ENCODE results near the gene ADAM22. TPM values are rescaled to one million over a fixed set of nuclear protein-coding genes. Genes with fewer than 3 reads are reported as not detected.
A peak's percentile ranks its signal among the peaks of the same experiment; 100 is the strongest.

The ADAM22 gene
- total RNA-seq, 1 donor from 2014 or later, result 0.63 TPM

DNA sequence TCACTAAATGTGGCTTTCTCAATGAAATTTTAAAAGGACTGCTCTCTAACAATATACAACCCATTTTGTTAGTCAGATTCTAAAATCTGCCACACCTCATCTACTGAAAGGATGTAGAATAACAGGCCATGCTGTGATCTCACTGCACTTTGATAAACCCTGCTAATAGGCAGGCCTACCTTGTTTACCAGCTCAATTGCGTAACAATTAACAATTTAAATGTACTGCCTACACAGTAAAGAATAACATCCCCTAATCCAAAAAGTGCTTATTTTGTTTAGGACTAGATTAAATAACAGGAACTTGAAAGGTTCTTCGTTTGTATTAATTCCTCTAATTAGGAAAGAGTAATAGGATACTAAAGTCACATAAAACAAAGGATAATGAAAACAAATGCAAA, 281.2 kb downstream of the ADAM22 start:
- no peak overlapping the region for H3K4me3 ChIP-seq (ENCODE audit: low read depth, low read length)
- no peak for DNase-seq (ENCODE audit: low read depth)
- TF ChIP-seq, protein P1, sequence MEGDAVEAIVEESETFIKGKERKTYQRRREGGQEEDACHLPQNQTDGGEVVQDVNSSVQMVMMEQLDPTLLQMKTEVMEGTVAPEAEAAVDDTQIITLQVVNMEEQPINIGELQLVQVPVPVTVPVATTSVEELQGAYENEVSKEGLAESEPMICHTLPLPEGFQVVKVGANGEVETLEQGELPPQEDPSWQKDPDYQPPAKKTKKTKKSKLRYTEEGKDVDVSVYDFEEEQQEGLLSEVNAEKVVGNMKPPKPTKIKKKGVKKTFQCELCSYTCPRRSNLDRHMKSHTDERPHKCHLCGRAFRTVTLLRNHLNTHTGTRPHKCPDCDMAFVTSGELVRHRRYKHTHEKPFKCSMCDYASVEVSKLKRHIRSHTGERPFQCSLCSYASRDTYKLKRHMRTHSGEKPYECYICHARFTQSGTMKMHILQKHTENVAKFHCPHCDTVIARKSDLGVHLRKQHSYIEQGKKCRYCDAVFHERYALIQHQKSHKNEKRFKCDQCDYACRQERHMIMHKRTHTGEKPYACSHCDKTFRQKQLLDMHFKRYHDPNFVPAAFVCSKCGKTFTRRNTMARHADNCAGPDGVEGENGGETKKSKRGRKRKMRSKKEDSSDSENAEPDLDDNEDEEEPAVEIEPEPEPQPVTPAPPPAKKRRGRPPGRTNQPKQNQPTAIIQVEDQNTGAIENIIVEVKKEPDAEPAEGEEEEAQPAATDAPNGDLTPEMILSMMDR (conservative IDR thresholded peaks at IDR 0.05; ENCODE audit: low read depth, low read length), result no peak

DNA sequence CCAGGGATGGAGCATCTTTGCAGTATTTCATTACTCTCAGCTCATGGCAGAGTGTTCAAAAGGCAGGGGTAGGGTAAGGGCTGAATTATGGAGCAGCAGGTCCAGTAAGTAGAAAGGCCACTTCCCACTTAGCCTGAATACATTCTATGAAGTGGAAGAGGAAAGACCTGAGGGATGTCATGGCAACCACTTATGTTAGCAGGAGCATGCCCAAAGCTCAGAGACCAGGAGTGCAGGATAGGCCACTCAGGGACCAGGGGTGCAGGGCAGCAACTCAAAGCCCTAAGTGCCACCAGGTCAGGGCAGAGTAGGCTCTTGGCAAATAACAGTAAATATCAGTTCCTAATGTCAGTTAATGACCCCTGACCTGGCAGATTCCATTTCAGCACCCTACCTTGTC, 282.2 kb downstream of the ADAM22 start:
- no peak overlapping the region for H3K4me3 ChIP-seq (ENCODE audit: low read depth, low read length)
- DNase-seq (ENCODE audit: low read depth), result no peak
- TF ChIP-seq, protein P1 (conservative IDR thresholded peaks at IDR 0.05; ENCODE audit: low read depth, low read length), result no peak

- TF ChIP-seq, protein P1 (conservative IDR thresholded peaks at IDR 0.05; ENCODE audit: low read depth, low read length), result no peak
- H3K4me3 ChIP-seq (ENCODE audit: low read depth, low read length), result peak overlapping the region; percentile 95
- DNase-seq (ENCODE audit: low read depth), result no peak
These were observed 283.8 kb downstream of the ADAM22 start for GRCh38 chr7:88217675-88218428.

- TF ChIP-seq, protein P1 (conservative IDR thresholded peaks at IDR 0.05; ENCODE audit: low read depth, low read length), result no peak
- DNase-seq (ENCODE audit: low read depth), result no peak
- H3K4me3 ChIP-seq (ENCODE audit: low read depth, low read length), result peak overlapping the region; percentile 95
These were observed 284.3 kb downstream of the ADAM22 start for GRCh38 chr7:88218429-88218745.

- DNase-seq (ENCODE audit: low read depth), result no peak
- TF ChIP-seq, protein P1 (conservative IDR thresholded peaks at IDR 0.05; ENCODE audit: low read depth, low read length), result no peak
These were observed 285.0 kb downstream of the ADAM22 start for GRCh38 chr7:88218836-88219605.

GRCh38 chr7:88219781-88220747, 286.0 kb downstream of the ADAM22 start, which contains the start of gene SRI:
SRI (minus strand) TSS chr7:88220038; CDS start chr7:88220026, 12 bp downstream.
- H3K4me3 ChIP-seq (ENCODE audit: low read depth, low read length), result peak within 1 kb of the TSS; percentile 95
- DNase-seq (ENCODE audit: low read depth), result no peak
- TF ChIP-seq, protein P1 (conservative IDR thresholded peaks at IDR 0.05; ENCODE audit: low read depth, low read length), result peak; percentile 65

More at GRCh38 chr7:88218836-88219605, 285.0 kb downstream of the ADAM22 start:
- peak overlapping the region; percentile 95 for H3K4me3 ChIP-seq (ENCODE audit: low read depth, low read length)
